Sigmoid colon (tissue), 7 donors: ENCODE data around the gene BHLHA15. TPM values are rescaled to one million over a fixed set of nuclear protein-coding genes. Genes with fewer than 3 reads are reported as not detected.

Experiments used
- DNase-seq: peaks from one replicate; pipeline ENCODE4 v3.0.0-alpha.2; 2019
- H3K27ac ChIP-seq, 4 donors: fragments of 200-600 bp; sonication (generic); one replicate each; pipeline ENCODE4 v1.5.1; 2016 to 2019; ENCODE audit warnings: mild to moderate bottlenecking in 1 of 4
- H3K27me3 ChIP-seq, 3 donors: fragments of 200-600 bp; sonication (generic); one replicate each; pipeline ENCODE4 v1.5.1; 2019; ENCODE audit warnings: mild to moderate bottlenecking in 1 of 3
- H3K36me3 ChIP-seq, 4 donors: fragments of 200-600 bp; sonication (generic); one replicate each; pipeline ENCODE4 v1.5.1; 2016 to 2019
- H3K4me1 ChIP-seq, 4 donors: fragments of 200-600 bp; sonication (generic); one replicate each; pipeline ENCODE4 v1.5.1; 2017 to 2019
- H3K4me3 ChIP-seq, 4 donors: fragments of 200-600 bp; sonication (generic); one replicate each; pipeline ENCODE4 v1.5.1; 2017 to 2019; ENCODE audit warnings: mild to moderate bottlenecking in 2 of 4, moderate library complexity in 1 of 4
- H3K9me3 ChIP-seq, 4 donors: fragments of 200-600 bp in 3 of 4; sonication (generic) in 3 of 4; one replicate each; pipeline versions ENCODE4 v1.5.1 to v1.6.1; 2013 to 2019
- EP300 ChIP-seq, 4 donors: sonication (generic); formaldehyde crosslinking; IDR thresholded peaks; one replicate each; pipeline ENCODE4 v1.6.1; 2017; ENCODE audit warnings: antibody characterized with exemption in 4 of 4
- POLR2A ChIP-seq, 2 donors: fragments of 450-650 bp; IDR thresholded peaks; one replicate each; pipeline ENCODE4 v1.6.1; 2016; ENCODE audit warnings: antibody characterized with exemption in 2 of 2, mild to moderate bottlenecking in 2 of 2, moderate library complexity in 2 of 2
- POLR2AphosphoS5 ChIP-seq, 4 donors: sonication (generic); formaldehyde crosslinking; IDR thresholded peaks; one replicate each; pipeline ENCODE4 v1.6.1; 2017; ENCODE audit warnings: antibody characterized with exemption in 4 of 4
- WGBS, 2 donors: extraction: QIAGEN DNeasy Blood & Tissue Kit; methylation state at CpG; one replicate each; pipeline ENCODE4 v1.1.7; 2013; 5-methylcytosine and 5-hydroxymethylcytosine counted together
- intact Hi-C: fragments of 100-400 bp; cut with DNase I; formaldehyde crosslinking; loops from one replicate; pipeline ENCODE4 v1.15.1; 2023
- polyA plus RNA-seq, 3 donors: library from polyadenylated mRNA; stranded (reverse); fragments of 200-250 nt; gene quantifications; one replicate each; pipeline ENCODE4 v1.2.3, GENCODE V29; 2013
- total RNA-seq, 4 donors: library from RNA; depleted of rRNA; stranded (reverse); fragments of >200 nt; gene quantifications; one replicate each; pipeline ENCODE4 v1.1.0, GENCODE V29; 2016
- TF ChIP-seq, protein P1 (sequence below), 4 experiments: fragments of 450-650 bp in 3 of 4; fragments of 200-600 bp in 1 of 4; IDR thresholded peaks; one replicate each; pipeline ENCODE4 v1.5.1; 2016 to 2019; ENCODE audit warnings: antibody characterized with exemption in 4 of 4, mild to moderate bottlenecking in 3 of 4, moderate library complexity in 2 of 4
- donor health status: healthy with polysubstance abuse.
- donor health status: Bipolar disorder and iron deficiency.
- donor health status: healthy.

Gene BHLHA15
- total and polyA plus RNA-seq, 7 donors = 1.2 to 1.4 TPM; not detected in 5

DNA sequence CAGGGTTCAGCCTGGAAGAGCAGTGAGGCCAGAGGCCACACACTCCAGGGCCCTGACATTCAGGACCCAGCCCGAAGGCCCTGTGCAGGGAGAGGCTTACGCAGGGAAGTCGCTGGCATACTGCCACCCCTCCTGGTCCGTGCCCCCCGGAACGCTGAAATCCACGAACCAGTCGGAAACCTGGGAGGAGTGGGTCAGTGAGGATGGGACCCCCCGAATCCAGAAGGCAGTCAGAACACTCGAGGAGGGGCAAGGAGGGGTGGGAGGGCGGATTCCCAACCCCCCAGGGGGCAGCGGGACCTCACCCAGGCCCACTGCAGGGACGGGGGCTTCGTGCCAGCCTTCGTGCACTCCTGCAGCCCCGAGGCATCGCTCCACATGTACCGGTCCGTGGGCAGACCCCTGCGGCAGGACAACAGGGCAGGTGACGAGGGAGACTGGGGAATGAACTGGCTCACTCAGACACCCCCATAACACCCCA is 13.5 kb downstream of the BHLHA15 start:
- intact Hi-C loops = no loop called here
- 94 to 96% methylated on average over 21 of the region's 21 CpGs for WGBS, 2 donors
- TF ChIP-seq, protein P1, sequence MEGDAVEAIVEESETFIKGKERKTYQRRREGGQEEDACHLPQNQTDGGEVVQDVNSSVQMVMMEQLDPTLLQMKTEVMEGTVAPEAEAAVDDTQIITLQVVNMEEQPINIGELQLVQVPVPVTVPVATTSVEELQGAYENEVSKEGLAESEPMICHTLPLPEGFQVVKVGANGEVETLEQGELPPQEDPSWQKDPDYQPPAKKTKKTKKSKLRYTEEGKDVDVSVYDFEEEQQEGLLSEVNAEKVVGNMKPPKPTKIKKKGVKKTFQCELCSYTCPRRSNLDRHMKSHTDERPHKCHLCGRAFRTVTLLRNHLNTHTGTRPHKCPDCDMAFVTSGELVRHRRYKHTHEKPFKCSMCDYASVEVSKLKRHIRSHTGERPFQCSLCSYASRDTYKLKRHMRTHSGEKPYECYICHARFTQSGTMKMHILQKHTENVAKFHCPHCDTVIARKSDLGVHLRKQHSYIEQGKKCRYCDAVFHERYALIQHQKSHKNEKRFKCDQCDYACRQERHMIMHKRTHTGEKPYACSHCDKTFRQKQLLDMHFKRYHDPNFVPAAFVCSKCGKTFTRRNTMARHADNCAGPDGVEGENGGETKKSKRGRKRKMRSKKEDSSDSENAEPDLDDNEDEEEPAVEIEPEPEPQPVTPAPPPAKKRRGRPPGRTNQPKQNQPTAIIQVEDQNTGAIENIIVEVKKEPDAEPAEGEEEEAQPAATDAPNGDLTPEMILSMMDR (IDR thresholded peaks at IDR 0.05) = no peak
- no peak for TF ChIP-seq EP300 (IDR thresholded peaks at IDR 0.05)
- no peak for TF ChIP-seq POLR2A (IDR thresholded peaks at IDR 0.05)
- TF ChIP-seq POLR2AphosphoS5 (IDR thresholded peaks at IDR 0.05) = no peak
- Histone ChIP-seq H3K4me3 (no peak overlapping the region), H3K27me3 (no peaks in the 10 kb centered on the region), H3K27ac (no peak overlapping the region), H3K36me3 (peaks cover 0 to 59% (median 5%) of the 10 kb centered on the region in 4 donors), H3K9me3 (no peaks in the 10 kb centered on the region), H3K4me1 (no peaks in the 10 kb centered on the region)
- DNase-seq = no peak

- Histone ChIP-seq H3K4me3 (no peak overlapping the region), H3K9me3 (no peaks in the 10 kb centered on the region), H3K4me1 (no peaks in the 10 kb centered on the region), H3K27ac (no peak overlapping the region), H3K36me3 (peaks cover 0 to 56% (median 6%) of the 10 kb centered on the region in 4 donors), H3K27me3 (no peaks in the 10 kb centered on the region)
- intact Hi-C loops = no loop called here
- DNase-seq = no peak
- TF ChIP-seq, protein P1 (IDR thresholded peaks at IDR 0.05) = no peak
- no peak for TF ChIP-seq POLR2A (IDR thresholded peaks at IDR 0.05)
- no peak for TF ChIP-seq EP300 (IDR thresholded peaks at IDR 0.05)
- no peak for TF ChIP-seq POLR2AphosphoS5 (IDR thresholded peaks at IDR 0.05)
- 83 to 90% methylated on average over 16 of the region's 16 CpGs for WGBS, 2 donors
Observed at GRCh38 chr7:98225913-98226614, 14.8 kb downstream of the BHLHA15 start.

DNA sequence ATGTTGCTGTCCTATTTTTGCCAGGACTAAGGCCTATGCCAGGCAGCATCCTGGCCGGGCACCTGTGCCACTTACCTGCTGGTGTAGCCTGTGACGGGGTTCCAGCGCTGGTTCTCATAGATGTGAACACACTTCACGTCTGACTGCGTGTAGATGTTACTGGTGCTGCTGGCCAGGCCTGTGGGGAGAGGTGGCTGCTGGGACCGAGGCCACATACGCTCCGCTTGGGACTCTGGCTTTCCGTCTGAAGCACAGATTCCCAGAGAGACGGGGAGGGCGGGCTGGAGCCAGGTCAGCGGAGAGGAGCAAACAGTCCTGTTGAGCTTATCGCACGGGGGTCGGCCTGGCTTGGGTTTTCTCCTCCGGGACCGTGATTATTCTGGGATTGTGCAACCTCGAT is 16.7 kb downstream of the BHLHA15 start:
- WGBS, 2 donors = 95% methylated on average over 18 of the region's 18 CpGs
- Histone ChIP-seq H3K27me3 (no peaks in the 10 kb centered on the region), H3K4me1 (no peaks in the 10 kb centered on the region), H3K36me3 (peaks cover 0 to 46% (median 11%) of the 10 kb centered on the region in 4 donors), H3K4me3 (no peak overlapping the region), H3K27ac (no peak overlapping the region), H3K9me3 (no peaks in the 10 kb centered on the region)
- no peak for DNase-seq
- intact Hi-C loops = no loop called here
- TF ChIP-seq POLR2AphosphoS5 (IDR thresholded peaks at IDR 0.05) = no peak
- TF ChIP-seq POLR2A (IDR thresholded peaks at IDR 0.05) = no peak
- no peak for TF ChIP-seq EP300 (IDR thresholded peaks at IDR 0.05)
- TF ChIP-seq, protein P1 (IDR thresholded peaks at IDR 0.05) = no peak

DNA sequence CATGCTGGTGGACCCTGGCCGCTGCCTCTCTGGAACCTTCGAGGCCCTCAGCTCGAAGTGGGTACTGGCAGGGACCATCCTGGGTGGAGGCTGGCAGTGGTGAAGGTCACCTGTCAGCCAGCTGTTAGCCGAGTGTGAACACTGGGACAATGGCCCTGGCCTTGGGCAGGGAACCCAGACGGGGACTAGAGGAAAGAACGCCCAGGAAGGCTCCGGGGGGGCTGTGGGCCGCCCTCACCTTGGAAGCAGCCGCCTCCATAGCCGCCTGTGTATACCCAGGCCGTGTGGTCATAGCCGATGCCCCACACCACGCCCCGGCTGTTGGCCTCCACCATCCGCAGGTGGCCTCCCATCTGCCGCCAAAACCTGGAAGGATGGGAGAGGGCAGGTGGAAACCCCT is 17.6 kb downstream of the BHLHA15 start:
- Histone ChIP-seq H3K4me3 (no peak overlapping the region), H3K27me3 (no peaks in the 10 kb centered on the region), H3K9me3 (no peaks in the 10 kb centered on the region), H3K36me3 (peaks cover 0 to 53% (median 13%) of the 10 kb centered on the region in 4 donors), H3K27ac (no peak overlapping the region), H3K4me1 (no peaks in the 10 kb centered on the region)
- DNase-seq = no peak
- 92 to 95% methylated on average over 16 of the region's 16 CpGs for WGBS, 2 donors
- no peak for TF ChIP-seq POLR2AphosphoS5 (IDR thresholded peaks at IDR 0.05)
- TF ChIP-seq EP300 (IDR thresholded peaks at IDR 0.05) = no peak
- TF ChIP-seq, protein P1 (IDR thresholded peaks at IDR 0.05) = no peak
- no peak for TF ChIP-seq POLR2A (IDR thresholded peaks at IDR 0.05)
- intact Hi-C loops = no loop called here
